Midbrain (tissue), 1 donor: Measurements from ENCODE around the gene KRT13.
"Not testable (repeated sequence)": the region's sequence is repeated elsewhere in the genome, so short reads cannot be mapped to it uniquely, and the experiment has no call there.

Experiments
- DNase-seq: peaks from one replicate; lab custom pipeline; 2025; lab: John Stamatoyannopoulos, UW

KRT13 gene

GRCh38 chr17:41505007-41505808 lies at the start of gene KRT13:
KRT13 (minus strand) TSS chr17:41505612; CDS start chr17:41505550, 62 bp downstream.
- no peak for DNase-seq

- DNase-seq = no peak
Measured at GRCh38 chr17:41553987-41554680, 48.7 kb upstream of the KRT13 start.

DNA sequence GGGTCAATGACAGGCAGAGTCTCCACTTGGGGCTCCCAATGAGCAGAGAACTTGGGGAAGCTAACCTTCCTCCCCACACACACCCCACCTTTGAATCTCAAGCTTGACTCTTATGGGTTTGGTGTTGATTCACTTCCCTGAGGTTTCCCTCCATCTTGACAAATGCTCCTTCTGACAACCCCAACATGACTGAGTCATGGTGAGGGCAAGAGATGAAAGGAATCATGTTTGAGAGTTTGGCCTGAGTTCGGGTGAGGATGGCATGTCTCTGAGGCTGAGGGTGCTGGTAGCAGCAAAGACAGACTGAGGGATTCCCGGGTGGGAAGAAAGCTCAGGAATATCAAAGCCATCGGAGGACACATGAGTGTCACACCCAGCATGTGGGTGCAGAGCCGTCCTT lies 47.8 kb upstream of the KRT13 start:
- no peak for DNase-seq

GRCh38 chr17:41552455-41552854 lies 47.0 kb upstream of the KRT13 start:
- DNase-seq = no peak

DNA sequence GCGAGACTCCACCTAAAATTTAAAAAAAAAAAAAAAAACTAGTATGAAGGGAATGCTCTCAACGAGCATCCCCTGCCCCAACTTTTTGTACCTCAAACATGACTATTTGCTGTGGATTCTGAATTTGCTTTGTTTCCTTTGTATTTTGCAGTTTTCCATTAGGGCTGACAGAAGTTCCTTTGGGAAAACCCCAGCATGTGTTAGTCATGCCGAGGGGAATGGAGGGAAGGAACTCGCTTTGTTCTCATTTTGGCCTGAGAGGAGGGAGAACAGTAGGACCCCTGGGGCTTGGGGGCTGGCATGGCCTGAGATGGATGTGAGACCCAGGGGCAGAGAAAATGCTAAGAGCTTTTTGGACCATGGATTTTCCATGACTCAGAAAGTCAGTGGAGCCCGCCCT lies 46.0 kb upstream of the KRT13 start:
- no peak for DNase-seq

- no peak for DNase-seq
Measured at GRCh38 chr17:41549596-41550039, 44.2 kb upstream of the KRT13 start.

DNA sequence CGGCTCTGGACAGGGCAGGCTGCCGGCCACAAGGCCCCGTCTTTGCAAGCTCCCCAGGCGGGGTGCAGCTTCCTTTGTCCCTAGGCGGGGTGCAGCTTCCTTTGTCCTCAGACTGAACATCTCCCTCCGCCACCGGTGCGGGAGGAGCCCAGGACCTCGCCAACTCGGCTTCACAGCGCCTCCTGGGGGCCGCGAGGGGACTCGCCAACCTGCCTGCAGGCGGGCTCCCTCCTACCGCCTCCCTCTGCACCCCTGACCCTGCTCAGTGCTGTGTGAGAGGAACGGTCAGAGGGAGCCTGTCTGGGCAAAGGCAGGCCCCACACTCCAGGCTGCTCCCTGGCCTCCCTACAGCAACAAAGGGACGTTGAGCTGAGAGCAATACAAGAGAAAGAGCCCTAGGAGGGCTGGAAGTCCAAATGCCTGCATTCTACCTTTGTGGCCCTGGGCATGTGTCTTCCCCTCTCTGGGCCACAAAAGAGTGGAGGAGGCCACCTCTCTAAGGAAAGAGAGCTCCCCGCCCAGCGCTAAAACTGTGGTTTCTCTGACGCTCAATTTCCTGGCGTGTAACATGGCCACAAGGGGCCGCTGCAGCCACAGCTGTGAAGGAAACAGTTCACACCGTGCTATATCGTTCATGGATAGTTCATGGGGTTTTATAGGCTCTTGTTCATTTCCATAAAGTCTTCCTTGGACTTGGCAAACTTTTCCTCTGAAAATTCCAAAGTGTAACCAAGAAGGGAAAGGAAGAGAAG lies 43.6 kb upstream of the KRT13 start:
- peak; percentile 73 for DNase-seq

DNA sequence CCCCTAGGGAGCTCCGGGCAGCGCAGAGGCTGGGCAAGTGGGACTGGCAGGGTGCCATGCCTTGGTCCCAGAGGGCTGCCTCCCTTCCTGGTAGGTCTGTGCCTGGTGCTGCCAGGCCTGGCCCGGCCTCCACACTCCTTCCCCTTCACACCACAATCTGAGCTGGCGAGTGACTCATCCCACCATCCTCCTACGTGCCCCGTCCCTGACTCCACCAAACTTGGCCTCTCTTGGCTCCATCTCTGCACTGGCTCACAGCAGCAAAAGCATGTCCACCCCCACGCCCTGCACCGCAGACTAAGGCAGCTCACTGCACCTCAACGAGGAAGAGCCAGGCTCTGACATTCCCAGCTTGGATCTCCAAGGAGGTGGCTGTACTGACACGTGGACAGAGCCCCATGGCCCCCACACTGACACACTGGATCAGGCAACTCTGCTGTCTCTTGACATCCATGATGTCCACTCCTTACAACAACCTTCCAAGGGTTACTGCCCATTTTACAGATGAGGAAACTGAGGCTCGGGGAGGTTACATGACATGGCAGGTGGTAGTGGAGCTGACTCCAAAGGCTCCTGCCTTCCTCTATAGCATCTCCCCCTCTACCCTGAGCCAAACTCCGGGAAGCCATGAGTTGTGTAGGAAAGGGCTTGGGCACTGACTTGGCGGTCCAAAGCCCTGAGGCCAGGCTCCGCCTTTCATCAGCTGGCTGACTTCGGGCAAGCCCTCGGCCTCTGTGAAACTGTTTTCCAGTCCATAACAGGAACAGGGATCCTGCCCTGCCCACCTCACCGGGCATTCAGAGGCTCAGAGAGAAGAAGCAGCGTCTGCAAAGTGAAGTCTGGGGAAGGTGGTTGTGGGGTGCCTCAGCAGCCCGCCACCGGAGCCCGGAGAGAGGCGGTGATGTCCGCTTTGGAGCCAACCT lies 42.8 kb upstream of the KRT13 start:
- no peak for DNase-seq

DNA sequence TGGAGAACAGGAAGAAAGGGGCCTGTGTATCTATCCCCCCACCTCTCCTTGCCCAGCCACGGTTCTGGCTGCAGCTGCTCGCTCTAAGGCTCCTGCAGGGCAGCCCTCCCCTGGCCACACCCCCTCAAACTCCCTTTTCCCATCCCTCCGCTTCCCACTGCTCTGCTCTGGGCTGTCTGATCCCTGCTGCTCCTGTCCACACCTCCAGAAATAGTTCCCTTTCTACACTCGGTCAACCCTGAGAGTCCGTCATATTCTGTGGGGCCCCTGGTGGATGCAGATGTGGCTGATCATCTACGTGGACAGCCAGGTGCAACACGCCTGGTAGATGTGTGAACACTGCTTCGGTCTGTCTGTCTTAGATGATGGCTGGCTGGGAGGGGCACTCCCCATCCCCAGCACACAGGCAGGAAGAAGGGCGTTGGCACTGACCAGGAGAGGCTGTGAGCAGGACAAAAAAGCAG lies 42.0 kb upstream of the KRT13 start:
- DNase-seq = no peak

DNA sequence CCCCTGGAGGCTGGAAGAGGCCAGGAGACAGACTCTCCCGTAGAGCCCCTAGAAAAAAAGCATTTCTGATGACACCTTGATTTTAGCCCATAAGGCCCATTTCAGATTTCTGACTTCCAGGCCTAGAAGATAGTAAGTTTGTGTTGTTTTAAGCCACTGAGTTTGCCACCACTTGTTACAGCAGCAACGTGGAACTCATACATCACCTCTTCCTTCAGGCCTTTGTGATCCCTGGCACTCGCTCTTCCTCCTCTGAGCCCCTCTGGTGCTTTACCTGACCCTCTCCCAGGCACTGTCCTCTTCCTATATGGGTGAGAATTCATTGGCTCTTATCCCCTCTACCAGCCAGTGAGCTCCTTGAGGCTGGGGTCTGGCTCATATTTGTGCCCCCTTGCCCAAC lies 41.4 kb upstream of the KRT13 start:
- no peak for DNase-seq

DNA sequence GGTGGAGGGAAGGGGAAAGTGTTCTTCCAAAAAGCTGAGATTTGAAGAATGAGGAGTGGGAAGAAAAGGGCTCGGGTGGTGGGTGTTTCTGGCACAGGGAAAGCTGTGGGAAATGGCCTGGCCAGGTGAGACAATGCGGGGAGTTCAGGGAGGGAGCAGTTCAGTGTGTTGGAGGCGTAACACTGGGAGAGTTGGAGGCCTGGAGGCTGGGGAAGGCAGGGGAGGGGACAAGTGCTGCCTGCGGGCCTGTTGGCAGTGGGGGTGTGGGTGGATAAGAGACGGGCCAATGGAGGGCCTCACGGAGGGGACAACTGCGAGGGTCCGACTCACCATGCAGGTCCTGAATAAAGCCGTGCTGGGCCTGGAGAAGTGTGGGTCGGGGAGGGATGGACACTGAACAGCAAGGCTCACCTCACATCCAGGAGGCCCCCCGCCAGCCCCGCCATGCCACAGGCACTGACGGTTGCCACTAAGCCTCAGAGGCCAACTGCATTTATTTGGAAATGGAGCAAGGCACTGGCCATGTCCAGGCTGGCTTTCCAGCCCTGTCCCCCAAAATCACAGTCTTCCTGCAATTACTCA lies 40.5 kb upstream of the KRT13 start:
- no peak for DNase-seq

DNA sequence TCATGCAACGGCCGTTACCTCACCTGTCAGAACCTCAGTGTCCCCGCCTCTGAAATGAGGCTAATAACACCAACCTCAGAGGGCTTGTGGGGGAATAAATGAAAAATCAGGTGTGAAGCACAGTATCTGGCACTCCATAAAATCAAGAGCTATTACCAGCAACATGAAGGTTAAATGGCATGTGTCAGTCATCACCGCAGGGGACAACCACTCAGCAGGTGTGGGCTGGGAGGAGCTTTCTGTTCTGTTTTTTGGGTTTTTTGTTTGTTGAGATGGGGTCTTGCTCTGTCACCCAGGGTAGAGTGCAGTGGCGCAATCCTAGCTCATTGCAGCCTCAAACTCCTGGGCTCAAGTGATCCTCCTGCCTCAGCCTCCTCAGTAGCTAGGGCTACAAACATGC lies 39.5 kb upstream of the KRT13 start:
- DNase-seq = no peak

DNA sequence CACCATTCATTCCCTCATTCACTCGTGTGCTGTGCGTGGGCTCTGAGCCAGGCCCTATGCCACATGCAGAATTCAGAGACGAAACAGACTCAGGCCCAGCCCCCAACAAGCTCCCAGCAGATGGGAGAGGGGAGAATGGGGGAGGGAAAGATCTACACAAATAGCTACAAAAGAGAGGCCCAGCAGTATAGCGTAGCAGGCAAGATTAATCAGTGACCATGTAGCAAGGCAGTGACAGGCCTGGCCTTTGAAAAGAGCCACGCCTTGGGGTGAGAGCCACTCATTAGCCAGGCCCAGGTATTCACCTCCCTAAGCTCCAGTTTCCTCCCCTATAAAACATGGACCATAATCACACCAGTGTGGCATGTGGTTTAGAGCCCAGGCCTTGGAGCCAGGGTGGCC lies 39.1 kb upstream of the KRT13 start:
- DNase-seq = no peak

GRCh38 chr17:41542786-41543185 lies 37.4 kb upstream of the KRT13 start:
- not testable (repeated sequence) for DNase-seq

DNA sequence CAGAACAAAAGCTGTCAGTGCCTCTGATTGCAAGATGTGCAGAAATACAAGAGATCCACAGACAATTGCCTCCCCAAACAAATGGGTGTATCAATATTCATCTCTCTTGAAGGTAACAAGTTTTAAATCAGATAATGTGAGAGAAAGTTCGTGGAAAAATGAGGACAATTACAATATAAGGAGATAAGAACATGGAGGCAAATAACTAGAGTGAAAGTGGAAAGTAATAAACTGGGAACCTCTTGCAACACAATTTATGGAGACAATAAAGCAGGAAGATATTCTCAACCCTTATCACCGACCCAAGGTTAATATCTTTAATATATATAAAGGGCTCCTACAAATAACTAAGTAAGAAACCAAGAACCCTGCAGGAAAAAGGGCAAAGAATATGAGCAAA lies 36.9 kb upstream of the KRT13 start:
- DNase-seq = no peak

DNA sequence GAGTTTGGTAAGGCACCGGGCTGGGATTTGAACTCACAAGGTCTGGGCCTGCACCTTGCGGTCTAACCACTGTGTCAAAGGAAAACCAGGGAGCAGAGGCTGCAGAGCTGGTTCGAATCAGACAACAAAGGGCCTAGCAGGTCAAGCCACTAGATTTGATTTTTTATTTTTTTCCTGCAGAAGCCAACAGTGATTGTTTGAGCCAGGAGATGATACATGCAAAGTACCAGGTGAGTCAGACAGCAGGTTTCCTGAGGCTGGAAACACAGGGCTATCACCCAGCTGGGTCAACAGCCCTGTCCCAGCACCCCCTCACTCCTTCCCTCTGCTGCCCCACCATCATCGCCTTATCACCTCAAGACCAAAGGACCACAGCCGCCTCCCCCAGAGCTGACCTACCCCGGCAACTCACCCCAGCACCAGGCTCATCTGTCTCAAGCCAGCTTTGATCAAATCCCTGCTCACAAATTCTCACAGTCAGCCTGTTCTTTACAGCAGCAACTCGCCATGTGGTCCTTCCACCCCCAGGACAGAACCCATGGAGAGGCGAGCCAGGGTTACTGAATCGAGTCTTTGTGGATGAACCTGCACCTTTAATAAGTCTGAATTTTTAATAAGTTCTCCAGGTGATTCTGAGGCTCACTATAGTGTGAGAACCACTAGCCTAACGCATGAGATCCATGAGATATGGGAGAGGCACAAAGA lies 35.7 kb upstream of the KRT13 start:
- DNase-seq = no peak

DNA sequence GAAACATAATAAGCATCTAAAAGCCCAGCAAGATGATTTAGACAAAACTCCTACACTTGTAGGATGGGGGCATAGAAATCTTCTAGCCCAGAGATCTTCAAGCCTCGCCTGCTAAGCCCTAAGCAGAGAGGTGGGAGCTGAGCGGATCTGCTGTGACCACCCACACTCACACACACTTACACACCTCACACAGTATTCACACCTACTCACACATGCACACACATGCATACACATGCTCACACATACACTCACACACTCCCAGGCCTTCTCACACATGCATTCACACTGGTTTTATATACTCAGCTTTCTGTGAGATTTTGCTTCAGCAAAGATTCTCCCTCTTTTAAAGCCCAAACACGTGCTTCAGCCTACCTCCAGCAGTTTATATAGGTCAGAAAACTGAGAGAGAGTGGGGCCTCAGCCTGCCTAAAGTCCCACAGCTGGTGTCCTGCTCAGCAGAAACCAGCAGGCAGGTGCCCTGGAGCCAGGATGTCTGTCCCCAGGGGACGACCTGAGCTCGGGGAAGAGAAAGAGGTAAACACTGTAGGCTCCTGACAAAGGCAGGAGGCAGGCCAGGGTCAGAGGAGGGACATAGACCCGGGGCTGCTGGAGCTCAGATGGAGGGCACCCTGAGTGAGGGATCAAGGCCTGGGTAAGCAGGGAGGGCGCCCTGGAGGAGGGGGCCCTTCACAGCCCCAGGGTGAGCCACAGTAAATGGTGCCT lies 34.7 kb upstream of the KRT13 start:
- DNase-seq = no peak

DNA sequence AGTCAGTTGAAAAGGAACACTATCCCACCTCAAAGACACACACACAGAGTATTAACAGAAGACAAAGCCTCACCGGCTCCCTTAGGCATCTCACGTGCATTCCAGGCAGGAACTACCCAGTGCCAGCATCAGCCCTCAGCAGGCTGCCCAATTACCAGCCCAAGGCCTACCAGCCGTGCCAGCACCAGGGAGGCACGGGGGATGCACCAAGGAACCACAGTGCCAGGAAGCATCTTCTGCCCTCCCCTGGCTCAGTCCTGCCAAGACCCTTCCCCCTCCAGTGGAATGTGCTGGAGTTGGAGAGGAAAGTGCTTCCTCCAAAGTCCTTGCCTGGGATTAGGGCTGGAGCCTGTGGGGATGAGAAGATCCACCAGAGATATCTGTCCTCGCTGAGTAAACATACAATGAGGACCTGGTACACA lies 33.7 kb upstream of the KRT13 start:
- DNase-seq = no peak

DNA sequence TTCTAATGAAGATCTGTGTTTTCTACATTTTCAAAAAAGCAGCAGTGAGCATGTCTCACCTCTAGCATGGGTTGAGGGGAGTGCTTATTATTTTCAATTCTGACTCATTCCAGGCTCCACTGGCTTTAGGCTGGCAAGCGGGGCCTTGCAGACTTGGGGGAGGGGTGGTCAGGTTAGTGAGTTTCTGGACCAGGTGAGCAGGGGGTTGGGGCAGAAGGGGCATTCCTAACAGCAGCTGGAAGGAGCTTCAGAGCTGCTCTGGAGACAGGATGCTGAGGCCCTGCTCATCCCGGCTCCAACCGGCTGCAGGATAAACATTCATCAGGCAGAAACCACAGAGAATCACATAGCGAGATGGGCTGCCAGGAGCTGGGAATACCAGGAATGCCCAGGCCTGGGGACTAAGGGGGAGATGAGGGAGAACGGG lies 33.2 kb upstream of the KRT13 start:
- no peak for DNase-seq

DNA sequence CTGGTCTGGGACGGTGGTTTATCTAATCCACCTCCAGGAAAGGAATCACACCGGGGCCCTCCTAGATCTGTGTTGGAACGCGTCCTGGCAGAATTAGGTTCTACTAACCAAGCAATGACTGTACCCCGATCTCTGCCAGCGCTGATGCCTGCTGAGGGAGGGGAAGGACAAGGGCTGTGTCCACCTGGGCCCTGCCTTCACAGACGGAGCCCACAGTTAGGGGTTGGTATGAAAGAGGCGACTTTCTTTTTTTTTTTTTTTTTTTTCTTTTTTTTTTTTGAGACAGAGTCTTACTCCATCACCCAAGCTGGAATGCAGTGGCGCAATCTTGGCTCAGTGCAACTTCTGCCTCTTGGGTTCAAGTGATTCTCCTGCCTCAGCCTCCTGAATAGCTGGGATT lies 32.6 kb upstream of the KRT13 start:
- DNase-seq = no peak
